DND-41 (cell line): ENCODE results near the gene CFAP92.

Source experiments
- CTCF ChIP-seq: IDR thresholded peaks from 2 replicates; pipeline ENCODE4 v1.5.1; 2012; ENCODE audit warnings: borderline replicate concordance, low read length, moderate library complexity, mild to moderate bottlenecking; ENCODE audit not compliant: poor library complexity, severe bottlenecking; ENCODE audit errors: extremely low read depth
- EZH2 ChIP-seq: IDR thresholded peaks from 3 replicates; pipeline ENCODE4 v1.6.1; 2012; ENCODE audit warnings: borderline replicate concordance, low read depth, mild to moderate bottlenecking, moderate library complexity, low read length, inconsistent platforms; ENCODE audit not compliant: severe bottlenecking

DNA sequence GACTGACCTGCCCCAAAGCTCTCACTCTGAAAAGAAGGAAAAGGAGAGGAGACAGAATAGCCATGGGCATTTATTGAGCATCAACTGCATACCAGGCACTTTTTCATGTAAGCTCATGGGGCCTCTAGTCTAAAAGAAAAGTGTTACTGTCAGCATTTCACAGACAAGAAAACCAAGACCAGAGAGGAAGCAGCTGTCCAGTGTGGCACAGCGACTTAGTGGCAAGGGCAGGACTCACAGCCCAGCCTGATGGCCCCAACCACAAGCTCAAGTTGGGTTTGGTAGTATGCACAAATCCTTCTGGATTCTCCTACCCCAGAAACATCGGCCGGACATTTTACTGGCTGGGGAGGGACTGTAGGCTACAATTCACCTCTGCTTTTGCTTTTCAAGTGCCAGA, 13.0 kb upstream of the CFAP92 start:
- TF ChIP-seq CTCF (no peak), EZH2 (no peak)
